Measurements from ENCODE around the gene CPLANE2. TPM values are rescaled to one million over a fixed set of nuclear protein-coding genes. Genes with fewer than 3 reads are reported as not detected.
A peak's percentile ranks its signal among the peaks of the same experiment; 100 is the strongest.
"Not testable (repeated sequence)": the region's sequence is repeated elsewhere in the genome, so short reads cannot be mapped to it uniquely, and the experiment has no call there.

CPLANE2 gene
- total RNA-seq, 2 experiments from 2014 or later = 2.7 to 4.0 TPM

DNA sequence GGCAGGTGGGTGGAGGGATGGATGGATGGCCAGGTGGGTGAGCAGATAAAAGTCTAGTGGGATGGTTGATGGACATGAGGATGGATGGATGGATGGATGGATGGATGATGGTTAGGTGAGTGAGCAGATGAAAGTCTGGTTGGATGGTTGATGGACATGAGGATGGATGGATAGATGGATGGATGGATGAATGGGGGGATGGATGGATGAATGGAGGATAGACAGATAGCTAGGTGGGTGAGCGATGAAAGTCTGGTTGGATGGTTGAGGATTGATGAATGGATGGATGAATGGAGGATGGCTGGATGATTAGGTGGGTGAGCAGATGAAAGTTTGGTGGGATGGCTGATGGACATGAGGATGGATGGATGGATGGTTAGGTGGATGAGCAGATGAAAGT lies 15.5 kb downstream of the CPLANE2 start:
- Mint-ChIP-seq H3K27ac (no peak overlapping the region), H3K9me3 (no peaks in the 10 kb centered on the region), H3K4me1 (ENCODE audit: low read depth) (peaks cover 10% of the 10 kb centered on the region), H3K27me3 (ENCODE audit: low read depth) (peaks cover 11% of the 10 kb centered on the region), H3K36me3 (ENCODE audit: low read depth) (no peaks in the 10 kb centered on the region), H3K4me3 (no peak overlapping the region)
- intact Hi-C loops (cut with micrococcal nuclease) = no loop called here
- CTCF ChIA-PET = no interaction called here
- no peak for DNase-seq

DNA sequence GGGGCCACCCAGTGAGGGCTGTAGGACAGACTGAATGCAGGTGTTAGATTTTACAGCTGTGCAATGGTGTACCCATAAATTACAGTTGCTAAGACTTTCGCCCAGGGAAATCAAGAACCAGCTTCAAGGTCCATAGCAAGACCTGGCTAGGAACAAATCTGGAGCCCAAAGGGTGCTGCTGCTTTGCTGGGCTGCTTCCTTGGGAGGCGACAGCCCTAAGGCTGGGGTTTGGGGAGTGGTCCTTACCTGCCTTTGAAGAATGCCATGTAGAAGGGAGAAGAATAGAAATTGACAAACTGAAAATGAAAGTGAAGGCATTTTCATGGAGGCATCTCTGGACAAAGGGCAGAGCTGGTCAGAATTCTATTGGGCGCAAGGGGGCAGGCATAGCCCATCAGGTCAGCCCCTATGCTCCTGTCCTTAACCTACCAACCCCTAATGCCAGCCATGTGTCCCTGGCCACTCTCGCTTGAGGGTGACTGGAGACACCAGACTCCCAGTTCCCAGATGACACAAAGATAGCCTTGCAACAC lies 16.9 kb downstream of the CPLANE2 start:
- no peak for DNase-seq
- peaks cover 2% of the 10 kb centered on the region for H3K27me3 Mint-ChIP-seq (ENCODE audit: low read depth)
- peaks cover 17% of the 10 kb centered on the region for H3K4me1 Mint-ChIP-seq (ENCODE audit: low read depth)
- H3K4me3 Mint-ChIP-seq = no peak overlapping the region
- no peaks in the 10 kb centered on the region for H3K9me3 Mint-ChIP-seq
- H3K36me3 Mint-ChIP-seq (ENCODE audit: low read depth) = no peaks in the 10 kb centered on the region
- CTCF ChIA-PET = no interaction called here
- intact Hi-C loops (cut with micrococcal nuclease) = no loop called here
- no peak overlapping the region for H3K27ac Mint-ChIP-seq

DNA sequence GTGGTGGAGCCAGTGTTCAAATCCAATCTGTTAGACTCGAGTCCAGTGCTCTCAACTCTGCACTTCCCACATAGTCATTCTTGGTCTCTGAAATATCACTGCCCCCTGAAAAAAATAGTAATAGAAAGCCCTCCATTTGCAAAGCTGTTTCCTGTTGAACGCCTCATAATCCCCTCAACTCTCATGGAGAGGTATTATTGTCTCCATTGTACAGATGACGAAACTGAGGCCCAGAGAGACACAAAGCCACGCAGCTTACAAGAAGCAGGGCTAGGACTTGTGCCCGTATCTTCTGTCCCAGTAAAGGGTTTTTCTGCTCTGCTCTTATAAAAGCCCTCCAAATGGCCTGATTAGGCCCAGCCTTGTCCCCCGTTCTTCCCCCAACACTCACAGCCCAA lies 18.3 kb downstream of the CPLANE2 start:
- no peak overlapping the region for H3K4me3 Mint-ChIP-seq
- H3K36me3 Mint-ChIP-seq (ENCODE audit: low read depth) = no peaks in the 10 kb centered on the region
- H3K4me1 Mint-ChIP-seq (ENCODE audit: low read depth) = peaks cover 17% of the 10 kb centered on the region
- H3K27ac Mint-ChIP-seq = no peak overlapping the region
- CTCF ChIA-PET = no interaction called here
- intact Hi-C loops (cut with micrococcal nuclease) = no loop called here
- no peaks in the 10 kb centered on the region for H3K9me3 Mint-ChIP-seq
- no peaks in the 10 kb centered on the region for H3K27me3 Mint-ChIP-seq (ENCODE audit: low read depth)
- DNase-seq = no peak

DNA sequence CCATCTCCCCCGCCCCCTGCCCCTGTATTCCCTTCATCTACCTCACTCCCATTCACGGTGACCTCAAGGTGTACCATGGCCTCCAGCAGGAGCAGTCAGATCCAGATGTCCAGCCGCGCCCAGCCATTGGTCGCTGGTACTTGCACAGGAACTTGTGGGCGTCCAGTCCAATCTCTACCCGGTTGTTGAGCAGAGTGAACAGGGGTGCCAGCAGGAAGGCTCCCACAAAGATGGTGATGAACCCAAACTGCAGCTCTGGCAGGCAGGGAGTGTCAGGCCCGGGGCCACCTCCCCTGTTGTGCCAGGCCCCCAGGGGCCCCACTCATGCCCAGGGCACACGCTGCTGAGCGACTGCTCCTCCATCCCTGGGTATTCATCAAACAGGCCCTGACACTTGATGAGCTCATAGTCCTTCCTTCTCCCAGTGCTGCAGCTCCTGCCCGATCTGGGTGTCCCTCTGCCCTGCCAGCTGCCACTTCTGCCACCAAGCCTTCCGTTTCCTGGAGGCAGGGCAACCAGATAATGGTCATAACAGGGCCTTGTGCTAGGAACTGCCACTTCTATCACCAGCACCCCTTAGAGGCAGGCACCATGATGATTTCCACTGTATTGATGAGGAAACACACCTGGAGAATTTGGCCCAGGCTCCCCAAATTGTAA lies 18.8 kb downstream of the CPLANE2 start:
- intact Hi-C loops (cut with micrococcal nuclease) = no loop called here
- no peak for DNase-seq
- CTCF ChIA-PET = interaction anchor here (2.2 kb wide), 1 partner anchor 26 kb away, joined by 7 read pairs; no protein-coding TSS in a partner anchor
- H3K4me1 Mint-ChIP-seq (ENCODE audit: low read depth) = peaks cover 17% of the 10 kb centered on the region
- no peak overlapping the region for H3K27ac Mint-ChIP-seq
- H3K4me3 Mint-ChIP-seq = no peak overlapping the region
- H3K27me3 Mint-ChIP-seq (ENCODE audit: low read depth) = no peaks in the 10 kb centered on the region
- no peaks in the 10 kb centered on the region for H3K36me3 Mint-ChIP-seq (ENCODE audit: low read depth)
- no peaks in the 10 kb centered on the region for H3K9me3 Mint-ChIP-seq

DNA sequence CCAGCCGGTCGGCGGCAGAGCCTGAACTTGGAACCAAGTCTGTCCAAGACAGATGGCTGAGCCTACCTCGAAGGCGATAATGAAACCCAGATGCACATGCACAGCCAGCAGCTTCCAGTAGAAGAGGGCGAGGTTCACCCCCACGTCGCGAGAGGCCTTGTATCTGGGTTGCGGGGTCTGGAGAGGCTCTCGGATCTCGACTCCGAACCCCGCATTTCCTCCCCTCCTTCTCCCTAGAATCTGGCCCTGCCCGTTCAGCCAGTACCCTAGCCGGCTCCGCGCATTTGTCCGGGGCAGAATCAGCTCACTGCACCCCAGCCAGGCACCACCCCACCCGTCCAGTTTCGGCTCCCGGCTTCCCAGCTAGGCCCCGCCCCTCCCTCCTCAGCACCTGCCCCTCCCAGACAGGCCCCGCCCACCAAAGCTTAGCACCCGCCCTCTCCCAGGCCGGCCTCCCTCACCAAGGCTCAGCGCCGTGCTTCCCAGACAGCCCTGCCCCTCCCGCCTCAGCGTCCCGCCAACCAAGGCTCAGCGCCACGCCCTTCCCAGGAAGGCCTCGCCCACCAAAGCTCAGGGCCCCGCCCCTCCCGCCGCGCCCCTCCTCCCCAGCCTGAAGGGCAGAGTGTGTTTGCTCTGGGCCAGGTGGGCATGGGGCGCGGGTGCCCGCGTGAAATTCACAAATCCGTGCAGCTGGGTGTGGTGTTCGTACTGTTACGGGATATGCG lies 19.8 kb downstream of the CPLANE2 start:
- peaks cover 17% of the 10 kb centered on the region for H3K4me1 Mint-ChIP-seq (ENCODE audit: low read depth)
- H3K36me3 Mint-ChIP-seq (ENCODE audit: low read depth) = no peaks in the 10 kb centered on the region
- H3K9me3 Mint-ChIP-seq = no peaks in the 10 kb centered on the region
- DNase-seq = peak; percentile 98
- no peaks in the 10 kb centered on the region for H3K27me3 Mint-ChIP-seq (ENCODE audit: low read depth)
- H3K4me3 Mint-ChIP-seq = peak overlapping the region; percentile 82
- CTCF ChIA-PET = interaction anchor here (0.7 to 2.2 kb wide), 3 partner anchors 12 to 222 kb away, joined by 3 to 7 read pairs (median 6); no protein-coding TSS in a partner anchor
- intact Hi-C loops (cut with micrococcal nuclease) = loop anchor here (1.0 kb wide), 3 partner anchors 11 to 150 kb away; partner anchors contain the start of genes CPLANE2 and SZRD1
- H3K27ac Mint-ChIP-seq = no peak overlapping the region

DNA sequence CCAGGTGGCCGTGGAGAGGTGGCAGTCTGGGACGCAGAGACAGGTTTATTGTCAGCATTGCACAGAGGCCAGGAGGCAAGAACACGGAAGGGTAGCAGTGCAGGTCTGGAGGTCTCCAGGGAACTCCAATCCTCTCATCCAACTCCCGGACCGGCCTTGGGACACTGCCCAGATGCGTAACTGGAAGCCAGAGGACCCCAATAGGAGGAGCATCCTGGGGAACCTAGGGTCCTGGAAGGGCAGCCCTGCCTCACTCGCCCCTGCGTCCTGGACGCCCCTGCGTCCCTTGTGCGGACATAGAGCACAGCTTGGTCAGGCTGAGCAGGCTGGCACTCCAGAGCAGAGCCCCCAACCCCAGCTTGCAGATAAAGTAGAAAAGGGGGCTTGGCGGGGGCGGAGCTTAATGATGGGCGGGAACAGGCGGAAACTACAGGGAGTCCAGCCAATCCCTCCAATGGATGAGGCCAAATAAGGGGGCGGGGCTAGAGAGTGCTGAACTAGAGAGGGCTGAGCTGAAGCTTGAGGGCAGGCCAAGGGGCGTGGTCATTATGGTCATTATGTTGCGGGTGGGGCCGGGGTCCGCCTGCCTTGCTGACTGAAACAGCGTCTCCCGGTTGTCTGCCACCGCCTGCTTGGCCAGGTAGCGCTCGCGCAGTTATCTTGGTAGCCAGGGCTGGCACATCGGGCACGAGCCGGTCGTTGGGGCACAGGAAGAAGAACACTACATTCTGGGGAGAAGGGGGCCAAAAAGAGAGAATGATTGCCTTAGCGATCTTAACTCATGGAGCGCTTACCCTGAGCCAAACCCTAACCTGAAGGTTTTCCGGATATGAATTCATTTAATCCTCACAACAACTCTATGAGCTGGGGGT lies 20.9 kb downstream of the CPLANE2 start:
- Mint-ChIP-seq H3K9me3 (no peaks in the 10 kb centered on the region), H3K4me1 (ENCODE audit: low read depth) (peaks cover 17% of the 10 kb centered on the region), H3K4me3 (peak overlapping the region; percentile 82), H3K27me3 (ENCODE audit: low read depth) (no peaks in the 10 kb centered on the region), H3K36me3 (ENCODE audit: low read depth) (no peaks in the 10 kb centered on the region), H3K27ac (no peak overlapping the region)
- intact Hi-C loops (cut with micrococcal nuclease) = no loop called here
- CTCF ChIA-PET = interaction anchor here (1.7 to 2.2 kb wide), 2 partner anchors 11 to 28 kb away, joined by 6 to 7 read pairs; no protein-coding TSS in a partner anchor
- peak; percentile 81 for DNase-seq

DNA sequence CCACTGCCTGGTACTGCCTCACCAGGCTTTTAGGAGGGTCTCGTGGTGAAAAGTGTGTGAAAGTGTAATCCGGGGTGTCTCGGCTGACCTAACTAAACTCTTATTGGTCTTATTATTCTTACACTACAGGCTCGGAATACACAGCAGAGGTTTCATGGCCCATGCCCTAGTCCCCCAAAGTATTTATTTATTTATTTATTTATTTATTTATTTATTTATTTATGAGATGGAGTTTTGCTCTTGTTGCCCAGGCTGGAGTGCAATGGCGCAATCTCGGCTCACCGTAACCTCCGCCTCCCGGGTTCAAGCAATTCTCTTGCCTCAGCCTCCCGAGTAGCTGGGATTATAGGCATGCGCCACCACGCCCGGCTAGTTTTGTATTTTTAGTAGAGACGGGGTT lies 21.7 kb downstream of the CPLANE2 start:
- H3K9me3 Mint-ChIP-seq; H3K36me3 Mint-ChIP-seq (ENCODE audit: low read depth); DNase-seq; H3K27me3 Mint-ChIP-seq (ENCODE audit: low read depth); intact Hi-C loops (cut with micrococcal nuclease); H3K4me3 Mint-ChIP-seq; H3K27ac Mint-ChIP-seq: not testable (repeated sequence)
- CTCF ChIA-PET = interaction anchor here (0.7 kb wide), 1 partner anchor 19 kb away, joined by 3 read pairs; no protein-coding TSS in a partner anchor
- H3K4me1 Mint-ChIP-seq (ENCODE audit: low read depth) = peaks cover 17% of the 10 kb centered on the region

DNA sequence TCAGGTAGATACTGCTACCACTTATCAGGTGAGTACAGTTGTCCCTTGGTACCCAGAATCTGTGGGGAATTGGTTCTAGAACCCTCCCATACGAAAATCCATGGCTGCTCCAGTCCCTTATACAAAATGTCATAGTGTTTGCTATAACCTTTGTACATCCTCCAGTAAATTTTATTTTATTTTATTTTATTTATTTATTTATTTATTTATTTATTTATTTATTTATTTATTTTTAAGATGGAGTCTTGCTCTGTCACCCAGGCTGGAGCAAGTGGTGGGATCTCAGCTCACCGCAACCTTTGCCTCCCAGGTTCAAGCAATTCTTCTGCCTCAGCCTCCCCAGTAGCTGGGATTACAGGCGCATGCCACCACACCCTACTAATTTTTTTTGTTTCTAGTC lies 23.4 kb downstream of the CPLANE2 start:
- intact Hi-C loops (cut with micrococcal nuclease); H3K27ac Mint-ChIP-seq; H3K4me3 Mint-ChIP-seq; CTCF ChIA-PET; DNase-seq; H3K27me3 Mint-ChIP-seq (ENCODE audit: low read depth); H3K36me3 Mint-ChIP-seq (ENCODE audit: low read depth); H3K9me3 Mint-ChIP-seq: not testable (repeated sequence)
- H3K4me1 Mint-ChIP-seq (ENCODE audit: low read depth) = peaks cover 17% of the 10 kb centered on the region

DNA sequence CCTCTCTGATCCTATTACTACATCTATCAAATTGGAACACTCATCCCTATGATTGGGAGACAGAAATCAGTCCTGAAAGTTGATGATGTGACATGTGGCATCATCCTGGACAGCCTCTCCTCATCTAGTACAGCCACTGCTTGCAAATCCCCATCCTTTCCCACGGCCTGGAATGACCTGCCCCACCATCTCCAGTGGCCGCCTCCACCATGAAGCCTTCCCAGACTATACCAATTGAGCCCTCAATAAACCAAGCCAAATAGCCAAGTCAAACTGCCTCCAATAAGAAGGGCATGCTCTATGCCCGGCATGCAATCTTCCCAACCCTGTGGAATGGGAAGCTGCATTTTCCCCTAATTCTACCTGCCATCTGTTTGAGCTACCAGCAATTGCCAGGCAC lies 24.0 kb downstream of the CPLANE2 start:
- Mint-ChIP-seq H3K4me1 (ENCODE audit: low read depth) (peaks cover 17% of the 10 kb centered on the region), H3K9me3 (no peaks in the 10 kb centered on the region)
- intact Hi-C loops (cut with micrococcal nuclease) = no loop called here

DNA sequence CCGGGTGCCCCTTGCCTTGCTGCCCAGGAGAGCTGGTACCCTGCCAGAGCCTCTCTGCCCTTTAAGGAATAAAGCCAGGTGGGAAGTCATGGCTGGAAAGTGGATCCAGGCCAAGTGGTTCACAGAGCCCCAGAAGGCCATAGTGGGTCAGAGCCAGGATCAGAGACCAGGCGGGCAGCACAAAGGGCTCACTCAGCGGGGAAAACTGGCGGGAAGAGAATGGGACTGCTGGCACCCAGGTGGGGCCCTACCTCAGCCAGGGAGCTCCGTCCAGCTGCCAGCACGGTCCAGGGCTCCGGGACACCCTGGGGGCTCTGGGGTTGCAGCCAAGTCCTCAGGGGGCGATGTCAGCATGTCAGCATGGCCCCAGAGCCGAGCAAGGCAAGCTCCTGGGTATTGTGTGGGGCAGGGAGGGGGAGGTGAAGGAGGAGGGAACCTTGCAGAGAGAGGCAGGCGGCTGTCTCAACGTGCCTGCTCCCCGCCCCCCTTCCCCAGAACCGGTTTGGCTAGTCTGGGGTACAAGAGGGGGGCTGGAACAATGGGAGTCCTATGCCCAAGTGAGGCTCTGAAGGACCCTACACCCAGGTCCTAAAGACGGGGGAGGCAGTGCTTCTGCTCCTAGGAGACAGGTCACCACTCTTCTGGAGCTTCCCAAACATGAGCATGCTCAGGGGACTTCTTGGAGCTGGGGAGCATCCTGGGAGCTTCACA lies 24.6 kb downstream of the CPLANE2 start, which contains the start of gene ARHGEF19:
Gene ARHGEF19, minus strand, starts transcription at position 402 of the 711 bp plus-strand sequence. CDS start 3,598 bp downstream, outside the sequence.
- intact Hi-C loops (cut with micrococcal nuclease) = no loop called here
- CTCF ChIA-PET = interaction anchor here (0.9 kb wide), 1 partner anchor 133 kb away, joined by 3 read pairs; no protein-coding TSS in a partner anchor
- no peak within 1 kb of the TSS for H3K4me3 Mint-ChIP-seq
- H3K27me3 Mint-ChIP-seq (ENCODE audit: low read depth) = no peaks in the 10 kb centered on the region
- no peaks in the 10 kb centered on the region for H3K36me3 Mint-ChIP-seq (ENCODE audit: low read depth)
- H3K27ac Mint-ChIP-seq = no peak within 1 kb of the TSS
- DNase-seq = no peak
- no peaks in the 10 kb centered on the region for H3K9me3 Mint-ChIP-seq
- peaks cover 14% of the 10 kb centered on the region for H3K4me1 Mint-ChIP-seq (ENCODE audit: low read depth)

More for the DNA sequence above, 24.0 kb downstream of the CPLANE2 start:
- CTCF ChIA-PET = no interaction called here
- no peaks in the 10 kb centered on the region for H3K36me3 Mint-ChIP-seq (ENCODE audit: low read depth)
- H3K27me3 Mint-ChIP-seq (ENCODE audit: low read depth) = no peaks in the 10 kb centered on the region
- H3K27ac Mint-ChIP-seq = no peak overlapping the region
- H3K4me3 Mint-ChIP-seq = no peak overlapping the region
- DNase-seq = no peak

DNA sequence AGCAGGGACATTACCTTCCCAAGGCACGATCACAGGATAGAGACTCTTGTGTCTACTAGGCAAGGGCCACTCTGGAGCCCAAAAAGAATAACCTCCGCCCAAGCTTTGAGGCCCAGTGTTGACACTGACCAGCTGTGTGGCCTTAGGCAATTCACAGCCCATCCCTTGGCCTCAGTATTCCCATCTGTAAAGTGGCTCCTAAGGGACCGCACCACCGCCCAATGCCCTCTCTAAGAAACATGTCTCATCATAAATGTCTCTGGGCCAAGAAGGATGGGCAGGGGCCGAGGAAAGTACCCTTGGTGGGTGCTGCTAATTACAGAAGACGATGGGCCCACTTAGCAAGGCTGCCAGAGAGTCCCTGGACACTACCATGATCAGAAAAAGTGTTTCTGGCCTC lies 25.2 kb downstream of the CPLANE2 start:
- no peaks in the 10 kb centered on the region for H3K27me3 Mint-ChIP-seq (ENCODE audit: low read depth)
- intact Hi-C loops (cut with micrococcal nuclease) = no loop called here
- CTCF ChIA-PET = interaction anchor here (0.6 to 0.9 kb wide), 2 partner anchors 133 to 138 kb away, joined by 3 read pairs; partner anchors contain the start of gene FAM131C
- no peak overlapping the region for H3K27ac Mint-ChIP-seq
- H3K9me3 Mint-ChIP-seq = no peaks in the 10 kb centered on the region
- DNase-seq = no peak
- H3K4me1 Mint-ChIP-seq (ENCODE audit: low read depth) = peaks cover 13% of the 10 kb centered on the region
- no peak overlapping the region for H3K4me3 Mint-ChIP-seq
- H3K36me3 Mint-ChIP-seq (ENCODE audit: low read depth) = no peaks in the 10 kb centered on the region

All from activated naive CD4-positive, alpha-beta T cell treated with anti-CD3 and anti-CD28 coated beads for 36 hours (primary cell).